GM21367 (cell line): ENCODE measurements around the gene ASTN2.

Experiments
- ATAC-seq: cut with Tn5 transposase; IDR thresholded peaks from one replicate; pipeline ENCODE4 v1.9.1; 2021; ENCODE audit not compliant: unreplicated experiment

The ASTN2 gene

DNA sequence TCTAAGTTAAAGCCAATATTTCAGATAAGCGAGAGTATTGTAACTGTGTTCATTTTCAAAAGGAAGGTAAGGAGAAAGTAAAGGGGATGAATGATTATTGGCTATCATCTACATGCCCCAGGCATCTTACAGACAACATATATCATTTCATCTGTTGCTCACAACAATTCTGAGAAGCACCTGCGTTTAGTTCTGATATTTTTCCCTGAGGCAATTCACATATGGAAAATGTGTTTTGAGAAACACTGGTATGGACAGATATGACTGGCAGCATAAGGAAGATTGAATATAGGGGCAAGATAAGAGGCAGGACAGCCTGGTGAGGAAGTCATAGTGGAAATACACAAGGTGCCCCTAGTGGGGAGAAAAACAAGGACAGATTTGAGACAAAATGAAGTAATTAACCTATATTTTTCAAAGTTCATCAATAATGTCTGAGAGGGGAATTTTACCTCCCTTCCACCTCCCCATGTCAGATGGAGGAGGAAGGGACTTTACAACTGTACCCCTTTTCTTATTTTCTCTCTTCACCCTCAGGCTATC is 815.4 kb downstream of the ASTN2 start:
- no peak for ATAC-seq

DNA sequence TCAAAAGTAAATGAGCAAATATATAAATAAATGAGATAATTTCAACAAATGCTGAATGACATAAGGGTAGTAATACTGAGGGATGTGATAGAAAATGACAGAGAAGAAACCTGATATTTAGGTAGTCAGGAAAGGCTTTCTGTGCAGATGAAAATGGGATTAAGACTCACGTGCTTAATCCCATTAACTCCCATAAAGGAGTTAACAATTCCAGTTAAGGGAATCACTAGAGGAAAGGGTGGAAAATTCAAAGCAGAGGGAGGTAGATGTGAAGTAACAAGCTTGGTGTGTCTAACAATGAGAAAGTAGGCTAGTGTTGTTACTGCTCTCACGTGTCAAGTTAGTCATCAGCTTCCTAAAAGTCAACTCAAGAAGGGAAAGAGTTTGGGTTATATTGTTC is 818.2 kb downstream of the ASTN2 start:
- no peak for ATAC-seq

DNA sequence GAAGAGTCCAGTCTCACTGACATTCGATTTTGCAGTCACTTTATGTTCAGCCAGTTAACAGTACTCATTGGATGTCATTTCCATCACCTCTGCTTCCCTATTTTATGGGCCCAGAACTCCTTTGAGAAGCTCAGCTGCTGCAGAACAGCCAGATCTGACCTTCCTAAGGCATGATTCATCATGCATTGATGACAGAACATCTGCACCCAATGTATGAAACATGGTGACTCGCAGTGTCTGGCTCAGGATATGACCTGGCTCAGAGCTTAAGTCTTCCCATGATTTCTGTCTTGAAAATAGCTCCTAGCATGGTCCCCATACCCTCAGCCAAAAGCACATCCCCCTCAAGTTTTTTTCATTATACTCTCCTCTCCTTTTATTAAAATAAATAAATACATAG is 820.3 kb downstream of the ASTN2 start:
- ATAC-seq: no peak

DNA sequence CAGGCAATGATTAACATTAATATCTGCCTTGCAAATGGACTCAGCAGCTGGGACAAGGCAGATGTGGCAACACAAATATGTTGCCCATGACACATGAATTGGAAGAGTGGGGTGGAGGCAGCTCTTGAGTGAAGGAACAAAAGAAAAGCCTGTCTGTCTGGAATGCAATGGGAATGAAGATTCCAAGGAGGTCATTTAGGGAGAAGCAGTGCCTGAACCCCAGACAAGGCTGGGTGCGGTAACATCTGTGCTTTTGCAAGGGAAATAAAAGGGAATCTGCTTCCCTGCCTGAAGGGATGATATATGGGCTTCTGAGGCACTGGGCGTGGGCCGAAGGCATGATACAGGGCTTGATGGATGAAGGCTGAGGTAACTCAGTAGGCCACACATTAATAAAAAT is 821.9 kb downstream of the ASTN2 start:
- no peak for ATAC-seq

DNA sequence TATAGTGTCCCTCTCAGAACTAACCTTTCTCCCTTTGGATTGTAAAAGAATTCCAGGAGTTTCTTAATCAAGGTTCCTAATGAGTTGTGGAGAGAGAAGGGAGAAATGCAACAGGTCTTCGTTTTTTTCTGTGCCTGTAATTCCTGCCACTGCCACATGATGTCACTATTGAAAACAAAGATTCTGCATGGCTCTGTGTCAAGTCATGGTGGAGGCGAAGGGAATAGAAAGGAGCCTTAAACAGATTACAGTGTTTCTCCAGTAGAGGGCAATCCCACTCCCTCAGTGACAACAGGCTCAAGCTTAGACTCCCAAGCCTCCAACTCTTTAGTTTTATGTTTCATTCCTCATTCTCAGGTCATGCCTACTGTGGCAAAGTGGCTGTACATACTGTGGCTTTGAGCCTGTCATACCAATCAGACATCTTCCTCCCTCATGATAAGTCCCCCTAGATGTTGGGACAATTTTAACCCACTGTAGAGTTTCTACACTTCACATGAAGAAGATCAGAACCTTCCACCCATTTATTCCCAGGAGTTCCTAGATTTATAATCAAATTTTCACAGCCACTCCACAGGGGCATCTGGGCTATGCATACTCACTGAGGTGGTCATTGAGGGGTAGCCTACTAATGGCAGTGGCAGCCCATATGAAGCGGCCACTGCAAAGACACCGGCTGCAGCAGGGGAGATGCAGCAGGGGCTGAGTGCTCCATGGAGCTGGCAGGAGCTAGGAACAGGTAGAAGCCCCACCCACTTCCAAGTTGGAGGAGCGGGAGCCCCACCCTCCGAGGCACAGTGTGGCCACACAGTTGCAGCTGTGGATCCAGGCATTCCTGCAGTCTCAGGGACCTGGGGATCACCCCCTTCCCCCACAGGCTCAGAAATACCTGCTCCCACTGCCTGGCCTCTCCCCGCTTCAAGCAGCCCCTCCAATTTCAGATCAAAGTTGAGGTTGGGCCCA is 825.2 kb downstream of the ASTN2 start:
- ATAC-seq: no peak

DNA sequence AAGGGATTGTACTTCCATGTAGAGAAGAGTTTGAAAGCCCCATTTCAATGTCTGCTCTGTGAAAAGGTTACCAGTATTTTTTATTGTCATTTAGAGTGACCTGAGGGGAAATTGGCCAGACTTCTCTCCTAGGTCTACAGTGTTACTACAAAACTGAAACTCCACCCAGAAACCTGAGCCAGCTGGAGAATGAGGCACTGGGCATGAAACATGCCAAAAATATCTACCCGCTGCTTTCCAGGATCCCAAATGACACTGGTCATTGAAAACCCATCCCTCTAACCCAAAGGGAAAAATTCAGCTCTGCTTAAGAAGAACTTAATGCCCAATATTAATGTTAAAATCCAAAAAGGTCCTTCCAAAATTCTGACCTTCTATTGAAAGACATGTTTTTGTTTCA is 826.9 kb downstream of the ASTN2 start:
- no peak for ATAC-seq

DNA sequence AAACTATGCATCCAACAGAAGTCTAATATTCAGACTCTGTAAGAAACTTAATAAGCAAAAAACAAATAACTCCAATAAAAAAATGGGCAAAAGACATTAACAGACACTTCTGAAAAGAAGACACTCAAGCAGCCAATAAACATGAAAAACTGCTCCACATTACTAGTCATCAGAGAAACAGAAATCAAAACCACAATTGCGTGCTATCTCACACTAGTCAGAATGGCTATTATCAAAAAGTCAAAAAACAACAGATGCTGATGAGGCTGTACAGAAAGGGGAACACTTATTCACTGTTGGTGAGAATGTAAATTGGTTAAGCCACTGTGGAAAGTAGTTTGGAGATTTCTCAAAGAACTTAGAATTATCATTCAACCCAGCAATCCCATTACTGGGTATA is 829.0 kb downstream of the ASTN2 start:
- no peak for ATAC-seq

DNA sequence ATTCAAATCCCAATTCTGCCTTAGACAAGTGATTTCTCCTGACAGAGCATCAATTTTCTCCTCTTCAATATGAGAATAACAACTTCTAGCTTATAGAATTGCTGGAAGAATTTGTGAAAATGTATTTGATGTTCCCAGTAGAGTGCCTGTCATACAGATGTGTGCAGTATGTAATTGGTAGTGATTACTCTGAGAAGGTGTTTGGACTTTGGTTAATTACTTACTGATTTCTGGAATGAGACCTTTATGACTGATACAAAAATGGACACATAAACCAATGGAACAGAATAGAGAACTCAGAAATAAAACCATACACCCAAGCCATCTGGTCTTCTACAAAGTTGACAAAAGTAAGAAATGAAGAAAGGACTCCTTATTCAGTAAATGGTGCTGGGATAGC is 829.7 kb downstream of the ASTN2 start:
- ATAC-seq: no peak

DNA sequence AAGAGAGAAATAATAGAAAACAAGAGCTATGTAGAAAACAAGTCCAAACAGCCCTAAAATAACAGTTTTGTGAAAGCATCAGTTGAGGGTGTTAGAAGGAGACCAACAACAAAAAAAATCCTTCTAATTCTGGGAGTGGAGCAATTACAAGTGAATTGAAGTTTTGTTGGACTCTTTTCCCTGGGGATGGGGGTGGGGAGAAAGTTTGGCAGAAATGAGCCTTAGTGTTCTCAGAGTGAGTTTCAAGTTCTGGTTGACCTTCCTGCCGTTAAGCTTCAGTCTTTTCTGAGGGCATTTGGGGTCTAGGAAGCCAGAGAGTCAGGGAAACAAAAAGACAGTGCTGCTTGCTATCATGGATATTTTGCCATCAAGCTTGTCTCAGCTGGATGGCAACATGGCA is 834.0 kb downstream of the ASTN2 start:
- no peak for ATAC-seq

DNA sequence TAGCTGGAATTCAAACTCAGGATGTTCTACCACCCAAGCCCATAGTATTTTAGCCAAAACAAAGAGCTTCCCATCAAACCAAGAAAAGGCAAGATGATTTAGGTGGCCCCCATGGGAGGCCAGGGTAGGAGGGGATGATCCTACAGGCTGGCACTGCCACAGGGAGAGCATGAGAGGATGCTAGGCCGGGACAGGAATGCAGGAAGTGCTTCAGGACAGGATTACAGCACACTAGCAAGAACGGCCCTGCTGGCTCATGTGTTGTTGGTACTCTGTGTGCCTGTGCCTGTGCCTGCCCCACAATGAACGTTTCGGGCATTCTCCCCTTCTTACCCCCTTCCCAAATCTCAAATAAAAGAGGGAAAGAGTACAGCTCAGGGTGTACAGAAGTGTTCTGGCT is 838.5 kb downstream of the ASTN2 start:
- no peak for ATAC-seq

DNA sequence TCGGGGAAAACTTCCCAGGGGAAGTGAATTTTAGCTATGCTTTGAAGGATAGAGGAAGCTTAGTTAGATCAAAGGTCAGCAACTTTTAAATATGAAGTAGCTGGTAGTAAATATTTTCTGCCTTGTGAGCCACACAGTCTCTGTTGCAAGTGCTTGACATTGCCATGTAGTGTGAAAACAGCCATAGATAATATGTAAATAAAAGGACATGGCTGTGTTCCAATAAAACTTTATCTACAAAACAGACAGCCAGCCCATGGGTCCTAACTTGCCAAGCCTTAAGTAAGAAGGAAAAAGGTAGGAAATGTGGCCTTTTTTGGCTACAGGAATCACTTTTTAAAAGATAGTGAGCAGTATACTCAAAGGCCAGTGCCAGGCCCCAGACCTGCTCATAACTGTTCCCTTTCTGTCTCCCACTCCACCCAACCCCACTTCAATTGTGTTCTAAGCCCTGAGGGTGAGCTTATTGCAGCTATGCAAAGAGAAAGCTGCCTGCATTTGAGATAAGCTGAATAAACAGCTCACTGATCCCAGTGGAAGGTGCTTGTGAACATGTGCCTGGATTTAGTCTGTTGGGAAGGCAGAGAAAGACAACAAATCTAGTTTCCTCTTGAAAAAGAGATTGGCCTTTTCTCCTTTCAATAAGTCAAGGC is 840.7 kb downstream of the ASTN2 start:
- ATAC-seq: no peak

DNA sequence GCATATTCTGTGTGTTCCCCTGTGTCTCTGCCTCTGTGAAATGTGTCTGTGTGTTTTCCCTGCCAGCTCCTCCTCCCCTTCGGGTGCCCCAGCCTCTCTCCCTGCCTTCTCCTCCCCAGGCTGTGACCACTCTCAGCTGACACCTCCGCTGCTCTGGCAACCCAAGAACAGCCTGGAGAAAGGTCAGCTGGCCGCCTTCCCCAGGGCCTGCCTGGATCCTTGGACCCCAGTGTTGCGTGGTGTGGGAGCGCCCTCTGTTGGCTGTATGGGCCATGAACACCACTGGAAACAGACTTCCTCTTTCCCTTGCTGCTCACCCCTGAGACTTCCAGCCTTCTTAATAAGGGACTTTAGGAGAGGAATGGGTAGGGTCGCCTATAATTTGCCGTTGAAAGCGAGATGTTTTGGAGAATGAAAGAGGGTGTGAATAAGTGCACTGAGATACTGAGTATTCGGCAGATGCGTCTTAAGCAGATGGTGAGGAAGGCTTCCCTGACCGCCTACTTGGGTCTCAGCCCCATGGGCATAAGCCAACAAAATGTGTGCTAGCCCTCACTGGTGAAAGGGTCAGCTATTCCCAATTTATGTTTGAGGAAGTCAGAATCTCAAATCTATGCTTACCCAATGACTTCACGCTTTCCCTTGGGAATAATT is 842.6 kb downstream of the ASTN2 start:
- peak; percentile 84 for ATAC-seq

DNA sequence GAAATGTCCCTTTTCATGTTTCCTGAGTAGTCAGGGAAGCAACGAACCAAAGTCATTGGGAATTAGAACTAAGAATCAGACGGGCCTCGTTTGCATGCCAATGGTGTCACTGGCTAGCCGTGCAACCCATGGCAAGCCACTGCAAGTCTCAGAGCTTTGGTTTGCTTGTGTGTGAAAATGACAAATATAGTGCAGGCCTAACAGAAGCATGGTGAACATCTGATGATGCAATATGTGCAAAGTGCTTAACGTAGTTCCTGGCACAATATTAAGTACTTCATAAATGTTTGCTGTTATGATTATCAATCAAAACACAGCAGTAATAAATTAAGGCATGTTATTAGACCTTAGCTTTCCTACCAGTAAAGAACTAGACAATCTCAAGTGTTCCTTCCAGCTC is 845.7 kb downstream of the ASTN2 start:
- no peak for ATAC-seq

DNA sequence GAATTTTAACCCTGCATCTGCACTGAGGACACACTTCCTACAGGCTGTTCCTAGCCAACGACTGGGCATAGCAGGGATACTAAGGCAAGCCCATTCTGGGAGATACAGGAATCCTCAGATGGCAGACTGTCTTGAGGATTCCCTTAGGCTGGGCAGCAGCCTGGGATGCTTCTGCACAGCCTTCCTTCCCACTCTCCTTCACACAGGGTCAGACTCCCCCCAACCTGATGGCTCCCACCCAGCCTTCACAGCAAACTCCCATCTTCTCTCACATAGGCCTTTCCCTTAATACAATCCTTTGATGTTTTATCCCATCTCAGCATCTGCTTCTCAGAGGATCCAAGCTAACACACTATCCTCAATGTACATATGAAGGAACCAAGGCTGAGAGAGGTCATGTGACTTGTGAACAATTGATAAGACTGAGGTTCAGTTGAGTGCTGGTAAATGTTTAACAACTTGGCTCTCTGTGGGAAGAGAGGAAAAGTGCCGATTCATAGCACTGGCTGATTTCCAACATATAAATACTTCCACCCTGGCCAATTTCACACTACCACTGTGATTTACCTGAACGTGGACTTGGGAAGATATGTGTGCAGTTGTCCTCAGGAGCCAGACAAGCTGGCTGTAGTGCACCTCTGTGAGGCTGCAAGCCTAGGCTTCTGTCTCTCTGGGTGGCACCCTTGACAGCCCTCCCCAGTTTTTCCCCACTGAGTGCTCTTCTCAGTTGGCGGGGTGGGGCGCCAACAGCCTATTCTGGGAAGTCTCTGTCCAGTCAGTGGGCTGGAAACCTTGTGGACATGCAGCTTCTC is 848.0 kb downstream of the ASTN2 start:
- no peak for ATAC-seq

DNA sequence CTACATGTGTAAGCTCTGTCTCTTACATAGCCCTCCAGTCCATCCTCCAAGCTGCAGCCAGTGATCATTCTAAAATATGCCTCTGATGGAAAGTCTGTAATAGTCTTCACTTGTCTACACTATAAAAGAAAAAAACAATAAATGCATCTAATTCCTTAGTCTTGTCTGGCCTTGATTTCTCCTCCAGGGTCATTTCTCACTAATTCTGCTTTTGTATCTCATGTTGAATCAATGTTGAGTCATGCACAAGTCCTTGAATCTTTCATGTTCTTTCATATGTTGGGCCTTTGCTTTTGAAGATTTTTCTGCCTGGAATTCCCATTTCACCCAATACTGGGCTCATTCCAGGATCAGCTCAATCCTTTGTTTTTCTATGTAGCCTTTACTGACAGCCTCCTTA is 848.9 kb downstream of the ASTN2 start:
- no peak for ATAC-seq

DNA sequence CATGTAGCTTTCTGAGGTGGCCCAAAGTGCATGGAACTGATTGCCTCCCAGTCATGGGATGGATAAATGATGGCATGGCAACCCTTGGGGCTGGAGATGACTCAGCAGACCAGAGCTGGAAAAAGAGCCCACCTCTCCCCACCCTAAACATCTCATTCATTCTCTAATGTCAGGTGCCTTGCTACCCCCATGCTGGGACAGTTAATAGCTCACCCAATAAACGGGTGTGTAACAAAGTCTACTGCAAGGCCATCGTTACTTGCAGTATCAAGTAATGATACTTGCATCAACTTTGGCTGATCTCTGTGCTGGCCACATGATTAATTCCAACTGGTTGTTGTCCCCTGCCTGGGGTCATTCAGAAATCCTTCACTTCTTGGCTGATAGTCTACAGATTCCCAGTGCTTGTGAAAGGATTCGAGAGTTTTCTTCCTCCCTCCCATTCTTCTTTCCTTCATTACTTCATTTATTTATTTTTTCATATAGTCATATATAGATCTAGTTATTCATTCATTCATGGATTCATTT is 850.5 kb downstream of the ASTN2 start:
- no peak for ATAC-seq

DNA sequence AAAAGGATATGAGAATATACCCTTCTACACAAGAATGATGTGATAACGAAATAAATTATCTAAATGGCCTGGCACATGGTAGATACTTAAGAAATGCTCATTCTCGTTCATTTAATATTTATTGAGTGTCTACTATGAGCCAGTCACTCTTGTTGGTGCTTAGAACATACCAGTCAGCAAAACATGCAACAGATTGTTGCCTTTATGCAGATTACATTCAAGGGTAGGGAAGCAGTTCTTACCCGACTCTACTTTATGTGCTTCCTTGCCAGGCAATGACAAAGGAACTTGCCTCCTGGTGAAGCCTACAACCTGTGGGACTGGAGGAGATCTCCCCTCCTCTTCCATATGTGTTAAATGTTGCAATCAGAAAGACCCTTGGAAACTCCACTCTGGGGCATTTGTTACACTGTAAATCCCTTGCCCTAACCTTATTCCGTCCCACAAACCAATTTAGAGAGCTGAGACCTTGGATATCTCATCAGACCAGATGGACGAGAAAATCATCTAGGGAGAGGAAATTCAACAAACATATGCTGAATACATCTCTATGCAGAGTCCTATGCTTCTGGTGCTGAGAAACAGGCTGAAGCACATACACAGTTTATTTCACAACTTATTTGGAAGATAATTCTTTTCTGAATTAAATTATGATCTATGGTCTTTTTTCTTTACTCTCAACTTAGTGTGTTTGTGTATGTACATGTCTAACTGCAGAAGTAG is 855.9 kb downstream of the ASTN2 start:
- no peak for ATAC-seq

DNA sequence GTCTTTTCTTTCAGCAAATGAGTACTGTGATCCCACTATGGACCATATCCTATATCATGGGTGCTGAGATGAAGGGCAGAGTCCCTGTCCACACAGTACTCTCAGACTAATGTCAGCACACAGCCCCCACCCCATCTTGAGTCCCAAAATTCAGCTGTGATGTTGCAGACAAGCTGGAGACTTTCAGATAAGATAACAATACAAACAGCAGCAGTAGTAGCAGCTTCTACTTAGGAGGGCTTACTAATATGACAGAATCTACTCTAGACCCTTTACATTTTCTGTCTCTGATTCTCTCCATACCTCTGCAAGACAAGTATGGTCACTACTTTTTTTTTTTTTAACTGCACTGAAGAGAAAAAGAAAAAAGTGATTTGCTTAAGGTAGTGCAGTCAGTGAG is 856.8 kb downstream of the ASTN2 start:
- no peak for ATAC-seq

DNA sequence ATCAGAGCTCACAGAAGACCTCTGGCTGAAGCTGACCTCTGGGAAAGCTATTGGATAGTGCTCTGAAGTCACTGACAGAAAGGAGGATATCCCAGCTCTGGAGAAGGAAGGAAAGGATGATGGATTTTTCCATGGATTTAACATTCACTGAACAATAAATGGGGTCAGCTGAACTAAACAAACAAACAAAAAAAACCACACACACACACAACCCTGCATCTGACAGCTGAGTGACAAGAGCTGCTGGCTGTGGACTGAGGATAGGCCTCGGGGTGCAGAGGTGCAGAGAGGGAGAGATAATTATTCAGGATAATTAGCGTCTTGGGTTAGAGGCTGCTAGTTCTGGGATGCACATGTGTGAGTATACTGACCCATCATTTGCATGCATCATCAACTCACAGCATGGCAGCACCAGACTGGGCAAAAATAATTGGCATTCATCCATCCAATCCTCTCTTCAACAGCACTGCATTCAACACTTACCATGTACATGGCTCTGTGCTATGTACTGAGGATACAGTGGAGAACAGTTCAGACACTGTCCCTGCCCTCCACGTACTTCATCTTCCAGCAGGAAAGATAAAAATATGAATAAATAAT is 859.2 kb downstream of the ASTN2 start:
- no peak for ATAC-seq

DNA sequence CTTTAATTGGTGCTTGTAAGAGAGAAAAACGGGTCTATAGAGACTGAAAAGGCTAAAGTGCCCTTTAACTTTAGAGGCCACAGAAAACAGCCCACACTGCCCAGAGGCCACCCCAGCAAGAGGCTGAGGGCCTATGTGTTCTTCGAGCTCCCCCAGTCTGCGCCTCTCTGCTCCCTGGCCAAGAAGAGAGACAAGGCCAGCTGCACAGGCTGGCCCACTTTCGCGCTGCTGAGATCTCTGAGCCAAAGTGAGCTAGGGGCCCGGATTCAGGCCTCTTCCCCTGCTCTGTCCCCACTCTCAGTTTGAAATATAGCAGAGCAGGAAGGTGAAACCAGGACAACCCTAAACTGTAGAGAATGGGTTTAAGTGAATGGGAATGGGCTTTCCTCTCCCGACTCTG is 859.7 kb downstream of the ASTN2 start:
- ATAC-seq: no peak
